ENCODE measurements around the gene SATB1. TPM values are rescaled to one million over a fixed set of nuclear protein-coding genes. Genes with fewer than 3 reads are reported as not detected.

Gene SATB1
- total RNA-seq, 2 experiments from 2014 or later, result 164 to 233 TPM

GRCh38 chr3:18307529-18307928, 117.6 kb downstream of the SATB1 start:
- Mint-ChIP-seq H3K36me3 (no peaks in the 10 kb centered on the region), H3K27me3 (peaks cover 3% of the 10 kb centered on the region), H3K4me3 (no peak overlapping the region), H3K4me1 (no peaks in the 10 kb centered on the region), H3K9me3 (ENCODE audit: low read depth) (no peaks in the 10 kb centered on the region), H3K27ac (no peak overlapping the region)
- CTCF ChIA-PET, result no interaction called here
- ATAC-seq (no peak), DNase-seq (no peak)

- CTCF ChIA-PET, result no interaction called here
- Mint-ChIP-seq H3K9me3 (ENCODE audit: low read depth) (peaks cover 4% of the 10 kb centered on the region), H3K27ac (no peak overlapping the region), H3K36me3 (no peaks in the 10 kb centered on the region), H3K4me1 (no peaks in the 10 kb centered on the region), H3K27me3 (peaks cover 20% of the 10 kb centered on the region), H3K4me3 (no peak overlapping the region)
- DNase-seq, result no peak
- ATAC-seq, result no peak
Observed at GRCh38 chr3:18302517-18302916, 122.6 kb downstream of the SATB1 start.

- Mint-ChIP-seq H3K9me3 (ENCODE audit: low read depth) (peaks cover 10% of the 10 kb centered on the region), H3K27ac (no peak overlapping the region), H3K27me3 (peaks cover 22% of the 10 kb centered on the region), H3K36me3 (no peaks in the 10 kb centered on the region), H3K4me1 (no peaks in the 10 kb centered on the region), H3K4me3 (no peak overlapping the region)
- ATAC-seq (no peak), DNase-seq (no peak)
- CTCF ChIA-PET, result no interaction called here
Observed at GRCh38 chr3:18301781-18302180, 123.4 kb downstream of the SATB1 start.

- ATAC-seq (no peak), DNase-seq (no peak)
- H3K27me3 Mint-ChIP-seq, result peaks cover 22% of the 10 kb centered on the region
- H3K4me1 Mint-ChIP-seq, result no peaks in the 10 kb centered on the region
- CTCF ChIA-PET, result no interaction called here
- H3K4me3 Mint-ChIP-seq, result no peak overlapping the region
- H3K27ac Mint-ChIP-seq, result no peak overlapping the region
- peaks cover 12% of the 10 kb centered on the region for H3K9me3 Mint-ChIP-seq (ENCODE audit: low read depth)
- H3K36me3 Mint-ChIP-seq, result peaks cover 2% of the 10 kb centered on the region
Observed at GRCh38 chr3:18300916-18301315, 124.2 kb downstream of the SATB1 start.

- peaks cover 2% of the 10 kb centered on the region for H3K36me3 Mint-ChIP-seq
- no peak for ATAC-seq
- DNase-seq, result no peak
- H3K27ac Mint-ChIP-seq, result no peak overlapping the region
- H3K4me1 Mint-ChIP-seq, result no peaks in the 10 kb centered on the region
- H3K9me3 Mint-ChIP-seq (ENCODE audit: low read depth), result peaks cover 12% of the 10 kb centered on the region
- CTCF ChIA-PET, result interaction anchor here (0.9 to 1.4 kb wide), 3 partner anchors 9 to 460 kb away, joined by 3 to 4 read pairs (median 3); no protein-coding TSS in a partner anchor
- peaks cover 19% of the 10 kb centered on the region for H3K27me3 Mint-ChIP-seq
- no peak overlapping the region for H3K4me3 Mint-ChIP-seq
Observed at GRCh38 chr3:18297126-18297525, 128.0 kb downstream of the SATB1 start.
